Endodermal cell (in vitro differentiated cells): Measurements from ENCODE around the gene CAPN12. TPM values are rescaled to one million over a fixed set of nuclear protein-coding genes. Genes with fewer than 3 reads are reported as not detected.
A peak's percentile ranks its signal among the peaks of the same experiment; 100 is the strongest.

Experiments
- DNase-seq: peaks from one replicate; pipeline ENCODE4 v3.0.0-alpha.2; 2017
- H3K27ac ChIP-seq: 2 replicates; pipeline ENCODE4 v1.5.1; 2013; ENCODE audit warnings: mild to moderate bottlenecking, low read depth, low read length, moderate library complexity
- H3K27me3 ChIP-seq: 2 replicates; pipeline ENCODE4 v1.6.1; 2013; ENCODE audit warnings: mild to moderate bottlenecking, low read length, moderate library complexity; ENCODE audit not compliant: insufficient read depth, control insufficient read depth, poor library complexity, severe bottlenecking
- H3K36me3 ChIP-seq: 2 replicates; pipeline ENCODE4 v1.7.0; 2013; ENCODE audit warnings: mild to moderate bottlenecking, low read length, moderate library complexity; ENCODE audit not compliant: control insufficient read depth, insufficient read depth
- H3K4me1 ChIP-seq: one replicate; pipeline ENCODE4 v1.7.0; 2013; ENCODE audit warnings: low read length; ENCODE audit not compliant: control insufficient read depth, insufficient read depth
- H3K4me3 ChIP-seq: 2 replicates; pipeline ENCODE4 v1.5.1; 2013; ENCODE audit warnings: mild to moderate bottlenecking, low read length, moderate library complexity
- H3K9ac ChIP-seq: 2 replicates; pipeline ENCODE4 v1.6.1; 2013; ENCODE audit warnings: mild to moderate bottlenecking, low read length, moderate library complexity; ENCODE audit not compliant: poor library complexity, severe bottlenecking; ENCODE audit errors: extremely low read depth
- H3K9me3 ChIP-seq: 2 replicates; pipeline ENCODE4 v1.6.1; 2013; ENCODE audit warnings: mild to moderate bottlenecking, low read length, moderate library complexity; ENCODE audit not compliant: control insufficient read depth
- H3K27ac Mint-ChIP-seq: 2 replicates; pipeline ENCODE4 v1.8.0; 2020; ENCODE audit warnings: mixed read lengths
- H3K27me3 Mint-ChIP-seq: 2 replicates; pipeline ENCODE4 v1.8.0; 2021; ENCODE audit warnings: mild to moderate bottlenecking, mixed read lengths; ENCODE audit not compliant: insufficient read depth
- H3K36me3 Mint-ChIP-seq: 2 replicates; pipeline ENCODE4 v1.8.0; 2020; ENCODE audit warnings: low read depth, mixed read lengths
- H3K4me1 Mint-ChIP-seq: 2 replicates; pipeline ENCODE4 v1.8.0; 2020; ENCODE audit warnings: mixed read lengths
- H3K4me3 Mint-ChIP-seq: 2 replicates; pipeline ENCODE4 v1.8.0; 2020; ENCODE audit warnings: mild to moderate bottlenecking, moderate library complexity, mixed read lengths
- H3K9me3 Mint-ChIP-seq: 2 replicates; pipeline ENCODE4 v1.8.0; 2020; ENCODE audit warnings: mild to moderate bottlenecking, mixed read lengths
- CTCF ChIP-seq: fragments of 200-600 bp; sonication (generic); conservative IDR thresholded peaks from 2 replicates; pipeline ENCODE4 v1.5.0; 2021; ENCODE audit warnings: antibody characterized with exemption, mild to moderate bottlenecking
- WGBS, 2 experiments: methylation state at CpG; one replicate each; pipeline versions ENCODE4 v1.1.5 to v1.1.7; 2013; ENCODE audit warnings: missing lambda C conversion rate in 2 of 2, mixed read lengths in 1 of 2; ENCODE audit not compliant: insufficient coverage in 1 of 2, insufficient read length in 1 of 2; 5-methylcytosine and 5-hydroxymethylcytosine counted together
- total RNA-seq, 2 donors: library from RNA; stranded (reverse); fragmentation: NEBNext Ultra II Directional in 1 of 2; extraction: Animal tissue kit (Norgen Biotek cat#: 25700) in 1 of 2; gene quantifications; 2 replicates in 1 of 2; 3 replicates in 1 of 2; pipeline ENCODE4 v1.2.1, GENCODE V29; 2021

The CAPN12 gene
- total RNA-seq, 2 donors from 2014 or later, result 14.5 to 83.0 TPM

- H3K9me3 Mint-ChIP-seq, result no peaks in the 10 kb centered on the region
- H3K4me1 Mint-ChIP-seq, result peaks cover 17% of the 10 kb centered on the region
- Histone ChIP-seq H3K9ac (no peak overlapping the region), H3K4me3 (no peak overlapping the region), H3K36me3 (peaks cover 39% of the 10 kb centered on the region), H3K9me3 (no peaks in the 10 kb centered on the region), H3K27ac (no peak overlapping the region), H3K4me1 (peaks cover 10% of the 10 kb centered on the region), H3K27me3 (no peaks in the 10 kb centered on the region)
- DNase-seq, result peak; percentile 49
- H3K4me3 Mint-ChIP-seq, result no peak overlapping the region
- peak overlapping the region; percentile 58 for H3K27ac Mint-ChIP-seq
- no peaks in the 10 kb centered on the region for H3K27me3 Mint-ChIP-seq
- 86 to 93% methylated on average over 9 to 10 of the region's 10 CpGs for WGBS, 2 experiments
- no peak for TF ChIP-seq CTCF
- peaks cover 34% of the 10 kb centered on the region for H3K36me3 Mint-ChIP-seq
These were observed 12.5 kb downstream of the CAPN12 start for GRCh38 chr19:38731654-38732301.

GRCh38 chr19:38730731-38731589, 13.3 kb downstream of the CAPN12 start:
- Mint-ChIP-seq H3K27ac (peak overlapping the region; percentile 72), H3K4me1 (peaks cover 17% of the 10 kb centered on the region), H3K27me3 (no peaks in the 10 kb centered on the region), H3K9me3 (no peaks in the 10 kb centered on the region), H3K36me3 (peaks cover 42% of the 10 kb centered on the region), H3K4me3 (no peak overlapping the region)
- peak; percentile 46 for DNase-seq
- WGBS, 2 experiments, result 92 to 97% methylated on average over 10 to 19 of the region's 19 CpGs
- Histone ChIP-seq H3K27ac (no peak overlapping the region), H3K9ac (no peak overlapping the region), H3K9me3 (no peaks in the 10 kb centered on the region), H3K27me3 (no peaks in the 10 kb centered on the region), H3K36me3 (peaks cover 43% of the 10 kb centered on the region), H3K4me1 (peaks cover 10% of the 10 kb centered on the region), H3K4me3 (no peak overlapping the region)
- no peak for TF ChIP-seq CTCF

- H3K9me3 ChIP-seq, result no peaks in the 10 kb centered on the region
- Mint-ChIP-seq H3K4me3 (no peak overlapping the region), H3K27me3 (no peaks in the 10 kb centered on the region), H3K4me1 (peaks cover 17% of the 10 kb centered on the region), H3K36me3 (peaks cover 43% of the 10 kb centered on the region), H3K9me3 (no peaks in the 10 kb centered on the region), H3K27ac (peak overlapping the region; percentile 72)
- DNase-seq, result no peak
- H3K36me3 ChIP-seq, result peaks cover 45% of the 10 kb centered on the region
- TF ChIP-seq CTCF, result no peak
- no peaks in the 10 kb centered on the region for H3K27me3 ChIP-seq
- no peak overlapping the region for H3K27ac ChIP-seq
- WGBS, 2 experiments, result 94 to 98% methylated on average over 7 of the region's 7 CpGs
- no peak overlapping the region for H3K4me3 ChIP-seq
- H3K9ac ChIP-seq, result no peak overlapping the region
- H3K4me1 ChIP-seq, result peaks cover 10% of the 10 kb centered on the region
These were observed 13.9 kb downstream of the CAPN12 start for GRCh38 chr19:38730470-38730730.
